ENCODE measurements around the gene ZNF423.

DNA sequence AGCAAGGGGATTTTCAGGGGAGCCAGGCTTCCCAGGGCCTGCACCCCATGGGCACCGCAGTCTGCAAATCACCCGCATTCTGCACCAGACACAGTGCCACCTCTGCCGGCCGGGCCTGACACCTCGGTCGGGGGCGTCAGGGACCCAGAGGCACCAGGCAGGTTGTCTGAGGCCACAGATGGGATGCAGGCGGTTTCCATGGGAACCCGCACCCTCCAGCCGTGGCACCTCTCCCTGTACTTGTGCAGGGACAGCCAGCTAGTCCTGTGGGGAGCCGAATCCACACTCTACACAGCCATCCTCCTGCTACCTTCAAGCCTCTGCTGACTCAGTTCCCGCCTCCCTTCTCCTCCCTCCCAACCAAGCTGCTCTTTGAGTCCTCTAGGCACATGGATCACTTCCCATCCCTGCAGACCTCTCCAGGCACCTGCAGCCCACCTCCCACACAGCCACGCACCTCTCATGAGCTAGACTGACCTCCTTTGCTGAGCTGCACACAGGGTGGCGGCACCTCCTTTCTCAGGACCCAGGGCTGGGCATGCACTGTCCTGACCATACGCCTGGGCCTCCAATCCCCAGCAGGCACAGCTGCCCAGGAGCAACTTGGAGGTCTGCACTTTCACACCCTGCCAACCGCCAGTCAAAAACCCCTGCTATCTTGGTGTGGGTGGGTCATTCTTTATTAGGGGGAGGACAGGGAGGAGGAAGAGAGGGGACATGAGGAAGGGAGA, 362.9 kb downstream of the ZNF423 start:
- TF ChIP-seq ZMYM4 (CRISPR knock-in tag; IDR thresholded peaks at IDR 0.05) (no peak), CEBPB (IDR thresholded peaks at IDR 0.05; ENCODE audit: borderline replicate concordance, low read depth, low read length) (no peak), MXI1 (IDR thresholded peaks at IDR 0.05; ENCODE audit: borderline replicate concordance, low read depth, low read length) (no peak), SETDB1 (CRISPR knock-in tag; IDR thresholded peaks at IDR 0.05; ENCODE audit: borderline replicate concordance) (no peak), SRF (IDR thresholded peaks at IDR 0.05; ENCODE audit: low read depth, low read length) (no peak), ZNF558 (CRISPR knock-in tag; IDR thresholded peaks at IDR 0.05; ENCODE audit: borderline replicate concordance) (no peak)
- TF ChIP-seq, protein P1, sequence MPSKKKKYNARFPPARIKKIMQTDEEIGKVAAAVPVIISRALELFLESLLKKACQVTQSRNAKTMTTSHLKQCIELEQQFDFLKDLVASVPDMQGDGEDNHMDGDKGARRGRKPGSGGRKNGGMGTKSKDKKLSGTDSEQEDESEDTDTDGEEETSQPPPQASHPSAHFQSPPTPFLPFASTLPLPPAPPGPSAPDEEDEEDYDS (CRISPR knock-in tag; IDR thresholded peaks at IDR 0.05): no peak
- TF ChIP-seq, protein P2, sequence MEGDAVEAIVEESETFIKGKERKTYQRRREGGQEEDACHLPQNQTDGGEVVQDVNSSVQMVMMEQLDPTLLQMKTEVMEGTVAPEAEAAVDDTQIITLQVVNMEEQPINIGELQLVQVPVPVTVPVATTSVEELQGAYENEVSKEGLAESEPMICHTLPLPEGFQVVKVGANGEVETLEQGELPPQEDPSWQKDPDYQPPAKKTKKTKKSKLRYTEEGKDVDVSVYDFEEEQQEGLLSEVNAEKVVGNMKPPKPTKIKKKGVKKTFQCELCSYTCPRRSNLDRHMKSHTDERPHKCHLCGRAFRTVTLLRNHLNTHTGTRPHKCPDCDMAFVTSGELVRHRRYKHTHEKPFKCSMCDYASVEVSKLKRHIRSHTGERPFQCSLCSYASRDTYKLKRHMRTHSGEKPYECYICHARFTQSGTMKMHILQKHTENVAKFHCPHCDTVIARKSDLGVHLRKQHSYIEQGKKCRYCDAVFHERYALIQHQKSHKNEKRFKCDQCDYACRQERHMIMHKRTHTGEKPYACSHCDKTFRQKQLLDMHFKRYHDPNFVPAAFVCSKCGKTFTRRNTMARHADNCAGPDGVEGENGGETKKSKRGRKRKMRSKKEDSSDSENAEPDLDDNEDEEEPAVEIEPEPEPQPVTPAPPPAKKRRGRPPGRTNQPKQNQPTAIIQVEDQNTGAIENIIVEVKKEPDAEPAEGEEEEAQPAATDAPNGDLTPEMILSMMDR (CRISPR knock-in tag; IDR thresholded peaks at IDR 0.05): no peak
- TF ChIP-seq, protein P3, sequence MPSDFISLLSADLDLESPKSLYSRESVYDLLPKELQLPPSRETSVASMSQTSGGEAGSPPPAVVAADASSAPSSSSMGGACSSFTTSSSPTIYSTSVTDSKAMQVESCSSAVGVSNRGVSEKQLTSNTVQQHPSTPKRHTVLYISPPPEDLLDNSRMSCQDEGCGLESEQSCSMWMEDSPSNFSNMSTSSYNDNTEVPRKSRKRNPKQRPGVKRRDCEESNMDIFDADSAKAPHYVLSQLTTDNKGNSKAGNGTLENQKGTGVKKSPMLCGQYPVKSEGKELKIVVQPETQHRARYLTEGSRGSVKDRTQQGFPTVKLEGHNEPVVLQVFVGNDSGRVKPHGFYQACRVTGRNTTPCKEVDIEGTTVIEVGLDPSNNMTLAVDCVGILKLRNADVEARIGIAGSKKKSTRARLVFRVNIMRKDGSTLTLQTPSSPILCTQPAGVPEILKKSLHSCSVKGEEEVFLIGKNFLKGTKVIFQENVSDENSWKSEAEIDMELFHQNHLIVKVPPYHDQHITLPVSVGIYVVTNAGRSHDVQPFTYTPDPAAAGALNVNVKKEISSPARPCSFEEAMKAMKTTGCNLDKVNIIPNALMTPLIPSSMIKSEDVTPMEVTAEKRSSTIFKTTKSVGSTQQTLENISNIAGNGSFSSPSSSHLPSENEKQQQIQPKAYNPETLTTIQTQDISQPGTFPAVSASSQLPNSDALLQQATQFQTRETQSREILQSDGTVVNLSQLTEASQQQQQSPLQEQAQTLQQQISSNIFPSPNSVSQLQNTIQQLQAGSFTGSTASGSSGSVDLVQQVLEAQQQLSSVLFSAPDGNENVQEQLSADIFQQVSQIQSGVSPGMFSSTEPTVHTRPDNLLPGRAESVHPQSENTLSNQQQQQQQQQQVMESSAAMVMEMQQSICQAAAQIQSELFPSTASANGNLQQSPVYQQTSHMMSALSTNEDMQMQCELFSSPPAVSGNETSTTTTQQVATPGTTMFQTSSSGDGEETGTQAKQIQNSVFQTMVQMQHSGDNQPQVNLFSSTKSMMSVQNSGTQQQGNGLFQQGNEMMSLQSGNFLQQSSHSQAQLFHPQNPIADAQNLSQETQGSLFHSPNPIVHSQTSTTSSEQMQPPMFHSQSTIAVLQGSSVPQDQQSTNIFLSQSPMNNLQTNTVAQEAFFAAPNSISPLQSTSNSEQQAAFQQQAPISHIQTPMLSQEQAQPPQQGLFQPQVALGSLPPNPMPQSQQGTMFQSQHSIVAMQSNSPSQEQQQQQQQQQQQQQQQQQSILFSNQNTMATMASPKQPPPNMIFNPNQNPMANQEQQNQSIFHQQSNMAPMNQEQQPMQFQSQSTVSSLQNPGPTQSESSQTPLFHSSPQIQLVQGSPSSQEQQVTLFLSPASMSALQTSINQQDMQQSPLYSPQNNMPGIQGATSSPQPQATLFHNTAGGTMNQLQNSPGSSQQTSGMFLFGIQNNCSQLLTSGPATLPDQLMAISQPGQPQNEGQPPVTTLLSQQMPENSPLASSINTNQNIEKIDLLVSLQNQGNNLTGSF (CRISPR knock-in tag; IDR thresholded peaks at IDR 0.05): no peak
- TF ChIP-seq, protein P4, sequence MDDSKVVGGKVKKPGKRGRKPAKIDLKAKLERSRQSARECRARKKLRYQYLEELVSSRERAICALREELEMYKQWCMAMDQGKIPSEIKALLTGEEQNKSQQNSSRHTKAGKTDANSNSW (CRISPR knock-in tag; IDR thresholded peaks at IDR 0.05; ENCODE audit: borderline replicate concordance): no peak

Data from HepG2 (cell line).